Posterior cingulate gyrus (tissue), 11 donors: ENCODE measurements around the gene VSTM2A.
A peak's percentile ranks its signal among the peaks of the same experiment; 100 is the strongest.
"Not testable (repeated sequence)": the region's sequence is repeated elsewhere in the genome, so short reads cannot be mapped to it uniquely, and the experiment has no call there.

Experiments
- DNase-seq, 10 donors: peaks; one replicate each; pipeline versions ENCODE4 v3.0.0 to v3.0.0-alpha.2; 2020 to 2021; ENCODE audit warnings: mixed read lengths in 3 of 10
- intact Hi-C: fragments of 100-400 bp; cut with DNase I; formaldehyde crosslinking; loops from one replicate; pipeline ENCODE4 v1.15.1; 2023

VSTM2A gene, protein sequence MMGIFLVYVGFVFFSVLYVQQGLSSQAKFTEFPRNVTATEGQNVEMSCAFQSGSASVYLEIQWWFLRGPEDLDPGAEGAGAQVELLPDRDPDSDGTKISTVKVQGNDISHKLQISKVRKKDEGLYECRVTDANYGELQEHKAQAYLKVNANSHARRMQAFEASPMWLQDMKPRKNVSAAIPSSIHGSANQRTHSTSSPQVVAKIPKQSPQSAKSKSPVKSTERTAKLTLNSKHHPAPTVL

DNA sequence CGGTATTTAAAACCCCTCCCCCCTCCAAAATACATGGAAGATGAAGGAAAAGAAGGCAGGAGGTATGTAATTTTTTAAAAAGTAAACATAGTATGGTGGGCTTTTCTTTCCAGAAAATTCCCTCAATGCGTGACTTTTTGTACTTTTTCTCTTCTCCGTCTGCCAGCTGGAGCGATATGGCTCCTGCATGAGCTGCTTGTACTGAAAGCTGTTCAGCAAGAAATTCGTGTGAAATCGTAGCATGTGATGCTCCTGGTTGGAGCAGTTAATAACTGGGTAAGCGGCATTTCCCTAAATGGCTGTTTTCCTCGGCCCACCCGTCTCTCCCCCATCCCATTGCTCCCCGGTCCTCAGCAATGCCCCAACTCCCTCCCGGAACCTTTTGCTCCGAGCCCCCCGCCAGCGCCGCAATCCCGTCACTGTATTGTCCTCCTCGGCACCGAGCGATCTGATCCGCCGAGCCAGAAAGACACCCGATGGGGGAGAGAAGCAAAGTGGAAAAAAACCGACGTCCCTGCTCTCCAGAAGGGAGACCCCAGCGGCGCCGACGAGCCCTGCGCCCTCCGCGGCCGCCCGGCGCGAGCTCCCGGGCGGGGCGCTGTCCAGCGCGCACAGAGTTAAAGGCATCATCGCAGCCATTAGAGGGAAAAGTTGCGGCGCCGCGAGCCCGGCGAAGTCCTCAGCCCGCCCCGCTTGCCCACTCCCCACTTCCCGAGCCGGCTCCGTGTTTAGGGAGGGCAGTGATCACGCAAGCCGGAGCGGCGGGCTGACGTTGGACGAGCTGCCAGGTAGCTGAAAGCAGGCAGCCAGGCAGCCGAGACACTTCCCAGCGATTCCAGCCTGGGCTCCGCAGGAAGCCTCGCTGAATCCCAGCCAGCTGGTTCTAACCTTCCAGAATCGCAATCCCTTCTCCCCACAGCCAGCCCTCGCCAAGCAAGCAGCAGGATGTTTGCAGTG, at the start of gene VSTM2A:
Gene VSTM2A (plus strand): TSS at position 707 of the 957 bp plus-strand sequence. CDS start 356 bp downstream, outside the sequence.
- intact Hi-C loops, result loop anchor here (10.0 kb wide), 1 partner anchor 123 kb away; no protein-coding TSS in a partner anchor
- peak; percentile 28 to 93 (median 64) for DNase-seq

DNA sequence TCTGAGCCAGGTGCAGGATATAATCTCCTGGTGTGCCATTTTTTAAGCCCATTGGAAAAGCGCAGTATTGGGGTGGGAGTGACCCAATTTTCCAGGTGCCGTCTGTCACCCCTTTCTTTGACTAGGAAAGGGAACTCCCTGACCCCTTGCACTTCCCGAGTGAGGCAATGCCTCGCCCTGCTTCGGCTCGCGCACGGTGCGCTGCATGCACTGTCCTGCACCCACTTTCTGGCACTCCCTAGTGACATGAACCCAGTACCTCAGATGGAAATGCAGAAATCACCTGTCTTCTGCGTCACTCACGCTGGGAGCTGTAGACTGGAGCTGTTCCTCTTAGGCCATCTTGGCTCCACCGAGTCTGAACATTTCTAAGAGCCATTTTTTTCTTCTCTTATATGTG, 37.6 kb upstream of the VSTM2A start:
- intact Hi-C loops, result not testable (repeated sequence)
- peak in 1 of 10 donors; percentile 61 for DNase-seq

DNA sequence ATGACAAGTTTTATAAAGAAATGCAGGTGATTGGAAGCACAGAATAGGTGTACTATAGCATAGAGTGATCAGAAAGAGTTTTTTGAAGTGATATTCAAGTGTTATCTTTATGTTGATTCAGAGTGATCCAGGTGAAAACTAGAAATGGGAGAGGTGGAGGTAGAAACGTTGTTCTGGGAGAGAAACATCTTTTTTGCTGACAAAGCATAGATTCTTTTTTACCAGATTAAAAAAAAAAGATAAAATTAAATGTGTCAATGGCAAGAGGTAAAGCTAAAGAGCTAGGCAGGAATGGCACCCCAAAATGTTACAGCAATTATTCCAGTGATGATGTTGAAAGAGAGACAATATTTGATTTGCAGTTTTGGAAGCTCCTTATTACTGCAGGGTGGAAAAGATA, 12.6 kb upstream of the VSTM2A start:
- intact Hi-C loops, result no loop called here

DNA sequence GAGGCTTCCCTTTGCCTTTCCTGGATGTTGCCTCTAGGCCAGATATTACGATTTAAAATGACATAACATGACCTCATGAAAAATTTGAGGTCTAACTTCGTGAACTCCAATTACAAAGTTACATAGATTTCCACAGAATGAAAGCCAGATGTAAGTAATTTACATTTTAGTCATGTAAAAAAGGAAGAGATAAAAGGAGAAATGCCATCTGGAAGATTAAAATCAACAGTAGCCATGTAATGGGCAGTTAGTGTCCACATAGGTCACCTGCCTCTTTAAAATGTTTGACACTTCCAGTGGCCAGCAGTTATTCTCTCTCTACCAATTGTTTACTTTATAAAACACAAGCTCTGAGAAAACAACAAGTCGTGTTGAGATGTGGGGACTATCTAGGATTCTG, 4.1 kb upstream of the VSTM2A start:
- intact Hi-C loops, result no loop called here
- no peak for DNase-seq

More for the DNA sequence above, 12.6 kb upstream of the VSTM2A start:
- no peak for DNase-seq

DNA sequence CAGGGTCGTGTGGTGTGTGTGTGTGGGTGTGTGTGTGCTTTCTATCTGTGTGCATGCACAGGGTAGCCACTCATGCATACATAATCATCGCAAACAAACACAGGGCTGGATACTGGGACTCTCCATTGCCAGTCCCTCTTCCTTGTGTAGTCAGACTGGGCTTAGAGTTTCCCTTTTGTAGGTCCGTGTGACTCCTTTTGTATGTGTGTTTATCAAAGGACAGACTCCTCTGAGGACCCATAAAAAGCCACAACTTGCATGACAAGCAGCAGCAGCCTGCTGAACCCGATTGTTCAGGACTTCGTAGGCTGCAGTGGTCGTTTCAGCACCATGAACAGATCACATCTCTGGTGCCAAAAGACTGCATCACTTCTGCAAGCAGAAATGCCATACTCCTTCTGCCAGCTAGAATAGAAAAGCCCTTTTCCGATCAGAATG, 895 bp downstream of the VSTM2A start:
- no peak for DNase-seq
- intact Hi-C loops, result loop anchor here (10.0 kb wide), 1 partner anchor 122 kb away; no protein-coding TSS in a partner anchor

DNA sequence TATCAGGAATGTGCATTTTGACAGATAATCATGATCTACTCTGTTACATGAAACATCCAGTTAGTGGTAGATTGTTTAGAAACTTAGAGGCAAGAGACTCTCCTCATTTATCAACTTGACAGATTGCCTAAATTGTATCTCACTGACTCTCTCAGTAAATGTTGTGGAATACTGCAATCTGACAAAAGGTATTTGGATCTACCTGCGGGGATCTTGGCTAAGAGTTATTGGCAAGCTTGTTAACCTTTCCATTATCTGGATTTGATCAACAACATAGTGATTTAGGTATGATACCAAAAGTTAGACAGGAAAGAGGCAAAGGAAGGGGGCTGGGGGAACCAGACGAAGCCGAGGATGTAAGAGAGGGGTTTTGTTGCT, 2.0 kb downstream of the VSTM2A start:
- intact Hi-C loops, result loop anchor here (10.0 kb wide), 1 partner anchor 121 kb away; no protein-coding TSS in a partner anchor
- no peak for DNase-seq

DNA sequence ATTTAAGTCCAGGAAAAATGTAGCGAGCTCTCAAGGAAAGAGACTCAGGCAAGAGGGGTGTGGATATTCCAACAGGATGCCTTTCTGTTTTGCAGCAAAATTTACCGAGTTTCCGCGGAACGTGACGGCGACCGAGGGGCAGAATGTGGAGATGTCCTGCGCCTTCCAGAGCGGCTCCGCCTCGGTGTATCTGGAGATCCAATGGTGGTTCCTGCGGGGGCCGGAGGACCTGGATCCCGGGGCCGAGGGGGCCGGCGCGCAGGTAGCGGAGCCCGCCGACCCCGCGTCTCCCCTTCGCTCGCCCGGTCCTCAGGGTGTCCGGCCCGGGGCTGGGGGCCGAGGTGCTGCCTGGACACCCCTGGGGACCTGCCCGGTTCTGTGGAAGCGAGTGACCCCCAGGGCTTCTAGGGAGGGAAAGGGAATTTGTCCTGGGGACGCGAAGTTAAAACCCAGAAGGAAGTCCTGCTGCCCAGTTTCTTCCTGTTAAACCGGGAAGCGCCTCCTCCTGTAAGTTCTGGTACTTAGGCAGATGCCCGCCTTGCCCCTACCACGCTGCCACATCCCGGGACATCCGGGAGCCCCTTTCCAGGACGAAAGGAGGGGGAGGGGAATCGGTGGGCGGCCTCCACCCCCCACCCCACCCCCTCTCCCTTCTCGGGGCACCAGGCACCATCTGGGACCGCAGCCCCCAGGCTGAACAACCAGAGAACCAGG, 2.5 kb downstream of the VSTM2A start:
- intact Hi-C loops, result loop anchor here (10.0 kb wide), 1 partner anchor 120 kb away; no protein-coding TSS in a partner anchor
- DNase-seq, result peak in 4 of 10 donors; percentile 16 to 85 (median 76)

DNA sequence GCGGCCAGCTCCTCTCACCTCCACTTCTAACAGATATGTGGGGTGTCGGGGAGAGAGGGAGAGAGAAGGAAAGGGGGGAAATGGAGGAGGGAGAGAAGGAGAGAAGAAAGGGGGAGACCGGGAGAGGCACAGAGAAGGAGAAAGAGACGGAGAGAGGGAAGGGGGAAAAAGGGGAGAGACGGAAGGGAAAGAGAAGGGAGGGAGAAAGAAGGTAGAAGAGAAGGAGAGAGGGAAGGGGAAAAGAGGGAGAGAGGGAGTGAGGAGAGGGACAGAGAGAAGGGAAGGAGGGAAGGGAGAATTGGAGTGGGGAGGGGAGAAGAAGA, 3.0 kb downstream of the VSTM2A start:
- intact Hi-C loops, result loop anchor here (10.0 kb wide), 1 partner anchor 120 kb away; no protein-coding TSS in a partner anchor
- DNase-seq, result no peak

DNA sequence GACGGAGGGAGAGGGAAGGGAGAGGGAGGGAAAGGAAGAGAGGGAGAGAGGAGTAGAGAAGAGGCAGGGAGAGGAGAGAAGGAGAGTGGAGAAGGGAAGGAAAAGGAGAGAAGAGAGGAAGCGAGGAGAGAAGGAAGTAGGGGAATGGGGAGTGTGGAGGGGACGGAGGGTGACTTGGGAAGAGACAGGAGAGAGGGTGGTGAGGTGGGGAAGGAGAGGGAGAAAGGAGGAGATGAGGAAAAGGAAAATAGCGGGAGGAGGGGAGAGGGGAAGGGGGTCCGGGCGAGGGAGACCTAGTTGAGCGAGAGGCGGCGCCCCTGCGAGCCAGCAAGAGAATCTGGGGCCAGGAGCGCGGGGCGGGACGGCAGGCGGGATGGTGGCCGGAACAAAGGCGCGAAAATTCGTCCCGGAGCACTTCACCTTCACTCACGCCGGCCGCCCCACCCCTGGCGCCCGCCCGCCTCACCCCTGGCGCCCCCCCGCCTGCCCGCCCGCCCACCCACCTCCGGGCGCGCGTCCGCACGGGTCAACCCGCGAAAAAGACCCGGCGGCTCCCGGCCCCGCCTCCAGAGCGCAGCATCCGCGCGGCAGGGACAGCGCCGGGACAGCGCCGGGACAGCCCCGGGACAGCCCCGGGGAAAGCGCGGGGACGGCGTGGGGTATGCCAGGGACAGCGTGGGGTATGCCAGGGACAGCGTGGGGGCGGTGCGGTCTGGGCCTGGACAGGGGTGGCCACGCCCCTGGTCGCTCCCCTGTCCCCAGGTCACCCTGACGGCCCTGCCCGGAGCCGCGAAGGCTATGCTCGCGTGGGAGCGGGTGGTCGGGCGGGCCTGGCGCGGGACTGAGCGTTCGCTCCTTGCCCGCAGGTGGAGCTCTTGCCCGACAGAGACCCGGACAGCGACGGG, 4.2 kb downstream of the VSTM2A start:
- peak in 8 of 10 donors; percentile 18 to 89 (median 45) for DNase-seq
- intact Hi-C loops, result loop anchor here (10.0 kb wide), 1 partner anchor 118 kb away; no protein-coding TSS in a partner anchor

DNA sequence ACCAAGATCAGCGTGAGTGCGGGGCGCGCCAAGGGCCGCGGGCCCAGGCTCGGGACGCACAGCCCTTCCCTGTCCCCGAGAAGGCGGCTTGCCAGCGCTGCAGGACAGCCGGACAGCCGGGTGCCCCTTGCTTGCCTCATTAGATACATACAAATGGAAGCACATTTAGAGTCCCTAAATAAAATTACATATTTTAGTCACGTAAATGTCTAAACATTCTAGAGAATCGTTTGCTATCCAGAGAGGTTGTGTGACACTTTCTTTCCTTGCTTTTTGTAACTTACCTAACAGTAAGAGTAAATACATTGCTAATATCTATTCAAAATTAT, 4.8 kb downstream of the VSTM2A start:
- DNase-seq, result no peak
- intact Hi-C loops, result loop anchor here (10.0 kb wide), 1 partner anchor 118 kb away; no protein-coding TSS in a partner anchor

DNA sequence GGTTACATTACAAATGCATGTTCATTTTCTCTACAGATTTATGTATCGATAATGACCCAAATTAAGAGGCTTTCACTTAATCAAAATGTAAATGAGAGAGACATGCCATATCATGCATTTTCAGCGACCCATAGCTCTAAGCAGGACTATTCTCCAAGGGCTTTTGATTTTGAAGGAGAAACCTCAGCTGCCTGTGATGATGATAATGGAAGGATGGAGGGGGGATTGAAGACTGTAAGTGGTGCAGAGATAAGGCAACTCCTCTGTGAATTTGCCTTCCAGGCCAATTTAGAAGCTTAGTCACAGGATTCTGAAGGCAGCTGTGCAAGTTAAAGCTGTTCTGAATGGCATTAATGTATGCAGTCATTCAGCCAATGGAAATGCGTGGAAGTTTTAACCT, 8.3 kb downstream of the VSTM2A start:
- DNase-seq, result no peak

DNA sequence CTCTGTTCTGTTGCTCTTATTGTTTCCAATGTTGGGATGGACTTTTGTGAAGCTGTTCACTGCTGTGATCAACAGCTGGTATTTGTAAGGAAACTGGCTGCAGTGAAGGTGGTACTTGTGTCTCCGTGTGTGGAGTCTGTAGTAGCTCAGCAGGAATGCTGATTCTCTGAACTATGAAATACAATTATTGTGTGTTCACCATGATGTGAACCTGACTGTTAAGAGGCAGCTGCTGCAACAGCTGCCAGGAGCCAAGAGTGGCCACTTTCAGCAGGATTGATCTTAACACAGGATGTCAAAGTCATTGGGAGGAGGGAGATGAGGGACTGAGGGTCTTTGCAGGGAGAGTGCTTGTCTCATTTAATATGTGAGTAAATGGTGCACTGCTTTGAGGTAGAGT, 13.9 kb downstream of the VSTM2A start:
- DNase-seq, result no peak
- intact Hi-C loops, result no loop called here

More for the DNA sequence above, 8.3 kb downstream of the VSTM2A start:
- intact Hi-C loops, result no loop called here

DNA sequence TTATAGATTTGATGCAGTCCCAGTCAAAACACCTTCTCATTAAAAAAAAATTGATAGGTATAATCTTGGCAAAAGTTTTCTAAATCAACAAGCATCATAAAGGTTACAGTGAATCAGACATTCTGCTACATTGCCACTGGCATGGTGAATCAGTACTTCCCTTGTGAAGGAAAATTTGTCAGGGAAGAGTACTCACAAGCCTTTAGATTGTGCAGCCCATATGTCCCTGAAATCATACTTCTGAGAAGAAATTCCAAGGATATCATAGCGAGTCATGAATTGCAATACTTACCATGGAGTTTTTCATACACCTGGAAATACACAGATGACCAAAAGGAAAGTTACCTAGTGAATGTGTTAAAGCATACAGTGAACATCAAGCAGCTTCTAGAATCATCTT, 17.2 kb downstream of the VSTM2A start:
- intact Hi-C loops, result no loop called here
- DNase-seq, result no peak

DNA sequence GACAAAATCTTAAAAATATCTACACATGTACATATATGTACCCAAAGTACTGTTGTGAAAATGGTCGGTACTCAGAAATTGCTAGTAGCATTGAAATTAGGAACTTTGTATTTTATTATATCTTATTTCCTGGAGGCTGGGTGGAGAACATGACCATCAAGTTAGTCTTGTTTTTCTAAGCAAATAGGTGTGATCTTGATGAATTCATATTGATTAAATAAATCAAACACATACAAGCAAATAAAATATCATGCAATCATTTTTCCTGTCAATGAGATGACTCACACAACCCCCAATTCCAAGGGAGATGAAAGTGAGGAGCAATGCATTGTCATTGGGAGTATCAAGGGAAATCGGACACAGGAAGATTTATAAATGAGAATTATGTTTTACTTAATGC, 18.0 kb downstream of the VSTM2A start:
- DNase-seq, result no peak
- intact Hi-C loops, result no loop called here

DNA sequence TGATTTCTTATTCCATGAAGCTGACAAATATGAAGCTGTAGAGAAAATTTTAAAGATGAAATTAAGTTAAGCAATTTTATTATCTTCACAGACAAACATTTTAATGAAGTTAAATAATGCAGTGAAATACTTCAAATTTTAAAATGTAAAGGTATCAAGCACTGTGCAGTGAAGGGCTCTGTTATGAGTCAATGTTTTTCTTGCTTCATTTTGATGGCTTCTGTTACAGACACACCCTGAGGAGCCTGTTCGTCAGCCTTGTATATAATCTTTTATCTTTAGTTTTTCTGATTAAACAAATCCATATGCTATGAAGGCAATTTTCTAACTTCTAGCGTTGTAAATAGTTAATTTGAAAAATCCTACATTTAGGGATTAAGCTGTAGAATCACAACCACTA, 18.5 kb downstream of the VSTM2A start:
- intact Hi-C loops, result no loop called here
- no peak for DNase-seq

DNA sequence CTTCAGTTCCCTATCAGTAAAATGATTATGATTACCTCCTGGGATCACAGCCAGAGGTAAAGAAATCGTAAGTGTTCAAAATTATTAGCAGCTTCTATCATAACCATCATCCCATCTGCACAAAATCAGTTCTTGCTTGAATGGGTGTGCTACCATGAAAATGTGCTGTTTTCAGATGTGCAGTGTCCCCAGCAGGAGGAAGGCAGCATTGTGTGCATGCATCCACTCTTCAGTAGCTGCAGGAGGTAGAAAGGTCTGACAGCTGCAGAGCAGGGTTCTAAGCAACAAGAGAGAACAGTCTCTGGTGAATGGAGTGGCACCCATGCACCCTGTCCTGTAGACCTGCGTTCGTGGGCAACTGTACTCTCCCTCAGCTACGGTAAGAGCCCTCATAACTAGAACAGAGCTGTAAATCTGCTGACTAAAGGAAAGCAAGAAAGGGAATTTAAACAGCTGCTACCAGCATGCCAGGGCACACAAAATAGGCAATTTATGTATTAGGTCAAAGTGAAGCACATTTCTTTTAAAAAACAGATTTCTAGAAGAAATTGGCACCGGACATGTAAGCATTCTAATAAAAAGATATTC, 21.2 kb downstream of the VSTM2A start:
- DNase-seq, result no peak
- intact Hi-C loops, result no loop called here

DNA sequence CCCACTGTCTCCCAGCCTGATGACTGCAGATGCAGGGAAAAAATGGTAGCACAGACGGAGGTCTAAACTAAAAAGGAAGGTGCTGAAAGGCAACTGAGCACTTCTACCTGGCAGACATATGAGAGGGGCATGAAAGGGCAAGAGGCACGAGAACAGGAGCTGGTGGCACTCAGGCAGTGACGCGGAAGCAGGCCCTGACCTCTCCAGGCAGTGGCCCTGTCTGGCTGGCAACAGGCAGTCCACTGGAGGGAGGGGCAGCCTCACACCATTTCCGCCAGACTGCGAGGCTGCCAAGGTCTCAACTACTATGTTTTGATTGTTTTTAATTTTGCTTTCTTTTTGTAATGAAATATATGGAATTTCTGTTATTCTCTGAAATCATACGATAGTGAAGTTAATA, 23.3 kb downstream of the VSTM2A start:
- intact Hi-C loops, result no loop called here
- no peak for DNase-seq

DNA sequence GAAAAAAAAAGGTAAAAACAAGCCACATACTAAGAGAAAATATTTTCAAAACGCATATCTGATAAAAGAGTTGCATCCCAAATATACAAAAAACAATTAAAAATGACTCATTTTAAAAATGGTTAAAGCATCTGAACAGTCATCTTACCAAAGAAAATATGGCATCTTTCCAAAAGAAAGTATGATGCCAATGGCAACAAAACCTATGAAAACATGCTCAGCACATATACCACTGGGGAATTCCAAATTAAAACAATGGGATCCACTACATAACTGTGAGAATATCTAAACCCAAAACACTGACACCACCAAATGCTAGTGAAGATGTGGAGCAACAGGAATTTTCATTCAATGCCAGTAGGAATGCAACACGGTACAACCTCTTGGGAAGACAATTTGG, 39.3 kb downstream of the VSTM2A start:
- intact Hi-C loops, result no loop called here
- DNase-seq, result no peak
